H1 (cell line): ENCODE measurements around the gene HADHA.

Experiments used
- CHD1 ChIP-seq: IDR thresholded peaks from 2 replicates; pipeline ENCODE4 v1.6.1; 2012; ENCODE audit warnings: low read depth, low read length, improper control_type of control experiment
- EP300 ChIP-seq, 2 experiments: IDR thresholded peaks; 1 replicate in 1 of 2; 2 replicates in 1 of 2; pipeline ENCODE4 v1.6.1; 2011 to 2012; ENCODE audit warnings: low read depth in 2 of 2, low read length in 2 of 2, mild to moderate bottlenecking in 2 of 2, borderline replicate concordance in 1 of 2, inconsistent platforms in 1 of 2, moderate library complexity in 1 of 2
- EZH2 ChIP-seq: fragments of 200-600 bp; sonication (generic); IDR thresholded peaks from 2 replicates; pipeline ENCODE4 v1.7.1; 2012; ENCODE audit warnings: low read depth, mild to moderate bottlenecking, moderate library complexity, low read length, inconsistent platforms; ENCODE audit not compliant: severe bottlenecking
- GTF2F1 ChIP-seq: IDR thresholded peaks from 2 replicates; pipeline ENCODE4 v1.6.1; 2012; ENCODE audit warnings: low read depth, low read length, improper control_type of control experiment, borderline replicate concordance
- JUN ChIP-seq: IDR thresholded peaks from 2 replicates; pipeline ENCODE4 v1.6.1; 2011; ENCODE audit warnings: low read depth, mild to moderate bottlenecking, improper control_type of control experiment, low read length
- MAFK ChIP-seq: IDR thresholded peaks from 2 replicates; pipeline ENCODE4 v1.6.1; 2012; ENCODE audit warnings: low read depth, mild to moderate bottlenecking, improper control_type of control experiment, low read length
- POLR2A ChIP-seq, 2 experiments: IDR thresholded peaks; 1 replicate in 1 of 2; 2 replicates in 1 of 2; pipeline ENCODE4 v1.6.1; 2011; ENCODE audit warnings: low read depth in 2 of 2, low read length in 2 of 2, mild to moderate bottlenecking in 2 of 2; ENCODE audit errors: control extremely low read depth in 1 of 2
- POLR2AphosphoS5 ChIP-seq: IDR thresholded peaks from 2 replicates; pipeline ENCODE4 v1.6.1; 2011; ENCODE audit warnings: low read depth, low read length
- RAD21 ChIP-seq, 2 experiments: IDR thresholded peaks in 1 of 2; conservative IDR thresholded peaks in 1 of 2; 2 replicates each; pipeline ENCODE4 v1.6.1; 2011; ENCODE audit warnings: low read depth in 2 of 2, low read length in 2 of 2, improper control_type of control experiment in 1 of 2, inconsistent platforms in 1 of 2, mild to moderate bottlenecking in 1 of 2, moderate library complexity in 1 of 2
- RNF2 ChIP-seq: fragments of 200-900, 300-1000 bp; sonication (generic); IDR thresholded peaks from 2 replicates; pipeline ENCODE4 v1.7.1; 2016; ENCODE audit warnings: borderline replicate concordance, low read depth, mild to moderate bottlenecking, antibody characterized with exemption, low read length; ENCODE audit not compliant: poor library complexity, severe bottlenecking; ENCODE audit errors: missing control alignments
- SIN3A ChIP-seq, 2 experiments: IDR thresholded peaks in 1 of 2; conservative IDR thresholded peaks in 1 of 2; 2 replicates each; pipeline ENCODE4 v1.6.1; 2011 to 2012; ENCODE audit warnings: low read length in 2 of 2, improper control_type of control experiment in 1 of 2, low read depth in 1 of 2, mild to moderate bottlenecking in 1 of 2
- TAF1 ChIP-seq: IDR thresholded peaks from 2 replicates; pipeline ENCODE4 v1.6.1; 2011; ENCODE audit warnings: mild to moderate bottlenecking, low read depth, low read length
- TF ChIP-seq, protein P1 (sequence below), 3 experiments: IDR thresholded peaks; 1 replicate in 2 of 3; 2 replicates in 1 of 3; pipeline versions ENCODE4 v1.5.1 to v1.6.1; 2011; ENCODE audit warnings: low read length in 3 of 3, mild to moderate bottlenecking in 3 of 3, inconsistent platforms in 2 of 3, low read depth in 1 of 3, moderate library complexity in 1 of 3; ENCODE audit not compliant: insufficient read depth in 1 of 3; ENCODE audit errors: control extremely low read depth in 1 of 3

DNA sequence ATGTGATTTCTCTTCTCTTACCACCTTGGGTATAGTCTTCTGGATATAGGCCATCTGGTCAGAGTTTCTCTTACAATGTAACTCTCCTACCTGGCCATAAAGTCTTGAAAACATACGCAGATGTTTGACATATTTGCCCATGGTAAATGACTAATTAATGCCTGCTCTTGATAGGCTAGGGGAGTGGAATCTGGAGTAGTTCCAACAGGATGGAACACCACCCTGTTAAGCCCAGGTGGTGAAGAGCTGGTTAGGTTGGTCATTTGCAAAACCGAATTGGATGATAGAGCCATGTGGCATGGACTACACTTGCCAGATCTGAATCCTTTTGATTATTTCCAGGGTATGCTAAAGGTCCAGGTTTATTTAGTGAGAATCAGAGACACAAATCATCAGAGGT, 36.8 kb upstream of the HADHA start:
- TF ChIP-seq GTF2F1 (no peak), MAFK (no peak), SIN3A (conservative IDR thresholded peaks at IDR 0.05 in 1 of 2, IDR thresholded peaks at IDR 0.05 in 1 of 2; ENCODE audit: low read depth in 1 of 2, low read length in 2 of 2) (no peak), POLR2A (IDR thresholded peaks at IDR 0.05; ENCODE audit: control extremely low read depth in 1 of 2, low read depth in 2 of 2, low read length in 2 of 2) (no peak), CHD1 (no peak), POLR2AphosphoS5 (no peak), EZH2 (no peak), JUN (no peak), EP300 (IDR thresholded peaks at IDR 0.05; ENCODE audit: borderline replicate concordance in 1 of 2, low read depth in 2 of 2, low read length in 2 of 2) (no peak), RAD21 (IDR thresholded peaks at IDR 0.05 in 1 of 2, conservative IDR thresholded peaks at IDR 0.05 in 1 of 2; ENCODE audit: low read depth in 2 of 2, low read length in 2 of 2) (no peak), TAF1 (no peak), RNF2 (no peak)
- TF ChIP-seq, protein P1, sequence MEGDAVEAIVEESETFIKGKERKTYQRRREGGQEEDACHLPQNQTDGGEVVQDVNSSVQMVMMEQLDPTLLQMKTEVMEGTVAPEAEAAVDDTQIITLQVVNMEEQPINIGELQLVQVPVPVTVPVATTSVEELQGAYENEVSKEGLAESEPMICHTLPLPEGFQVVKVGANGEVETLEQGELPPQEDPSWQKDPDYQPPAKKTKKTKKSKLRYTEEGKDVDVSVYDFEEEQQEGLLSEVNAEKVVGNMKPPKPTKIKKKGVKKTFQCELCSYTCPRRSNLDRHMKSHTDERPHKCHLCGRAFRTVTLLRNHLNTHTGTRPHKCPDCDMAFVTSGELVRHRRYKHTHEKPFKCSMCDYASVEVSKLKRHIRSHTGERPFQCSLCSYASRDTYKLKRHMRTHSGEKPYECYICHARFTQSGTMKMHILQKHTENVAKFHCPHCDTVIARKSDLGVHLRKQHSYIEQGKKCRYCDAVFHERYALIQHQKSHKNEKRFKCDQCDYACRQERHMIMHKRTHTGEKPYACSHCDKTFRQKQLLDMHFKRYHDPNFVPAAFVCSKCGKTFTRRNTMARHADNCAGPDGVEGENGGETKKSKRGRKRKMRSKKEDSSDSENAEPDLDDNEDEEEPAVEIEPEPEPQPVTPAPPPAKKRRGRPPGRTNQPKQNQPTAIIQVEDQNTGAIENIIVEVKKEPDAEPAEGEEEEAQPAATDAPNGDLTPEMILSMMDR (IDR thresholded peaks at IDR 0.05; ENCODE audit: control extremely low read depth in 1 of 3, insufficient read depth in 1 of 3, low read depth in 1 of 3, low read length in 3 of 3) = no peak
